Amniotic stem cell (primary cell): Measurements from ENCODE around the gene POLR2E.

Experiments used
- DNase-seq: peaks from one replicate; lab custom pipeline; 2025; lab: John Stamatoyannopoulos, UW

Gene POLR2E

GRCh38 chr19:1047696-1048147 is 47.5 kb downstream of the POLR2E start:
- no peak for DNase-seq

DNA sequence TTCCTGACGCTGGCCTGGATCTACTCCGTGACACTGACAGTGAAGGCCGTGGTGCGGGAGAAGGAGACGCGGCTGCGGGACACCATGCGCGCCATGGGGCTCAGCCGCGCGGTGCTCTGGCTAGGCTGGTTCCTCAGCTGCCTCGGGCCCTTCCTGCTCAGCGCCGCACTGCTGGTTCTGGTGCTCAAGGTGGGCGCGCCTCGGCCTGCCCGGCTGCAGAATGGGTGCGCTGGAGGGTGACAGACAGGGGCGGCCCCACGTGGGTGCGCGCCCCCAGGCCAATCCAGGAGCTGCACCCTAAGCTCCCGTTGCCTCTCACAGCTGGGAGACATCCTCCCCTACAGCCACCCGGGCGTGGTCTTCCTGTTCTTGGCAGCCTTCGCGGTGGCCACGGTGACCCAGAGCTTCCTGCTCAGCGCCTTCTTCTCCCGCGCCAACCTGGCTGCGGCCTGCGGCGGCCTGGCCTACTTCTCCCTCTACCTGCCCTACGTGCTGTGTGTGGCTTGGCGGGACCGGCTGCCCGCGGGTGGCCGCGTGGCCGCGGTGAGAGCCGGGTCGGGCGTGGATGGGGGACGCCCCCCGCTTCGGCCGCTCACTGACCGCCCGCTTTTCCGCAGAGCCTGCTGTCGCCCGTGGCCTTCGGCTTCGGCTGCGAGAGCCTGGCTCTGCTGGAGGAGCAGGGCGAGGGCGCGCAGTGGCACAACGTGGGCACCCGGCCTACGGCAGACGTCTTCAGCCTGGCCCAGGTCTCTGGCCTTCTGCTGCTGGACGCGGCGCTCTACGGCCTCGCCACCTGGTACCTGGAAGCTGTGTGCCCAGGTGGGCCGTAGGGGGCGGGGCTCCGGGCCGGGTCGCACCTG is 48.1 kb downstream of the POLR2E start:
- no peak for DNase-seq

DNA sequence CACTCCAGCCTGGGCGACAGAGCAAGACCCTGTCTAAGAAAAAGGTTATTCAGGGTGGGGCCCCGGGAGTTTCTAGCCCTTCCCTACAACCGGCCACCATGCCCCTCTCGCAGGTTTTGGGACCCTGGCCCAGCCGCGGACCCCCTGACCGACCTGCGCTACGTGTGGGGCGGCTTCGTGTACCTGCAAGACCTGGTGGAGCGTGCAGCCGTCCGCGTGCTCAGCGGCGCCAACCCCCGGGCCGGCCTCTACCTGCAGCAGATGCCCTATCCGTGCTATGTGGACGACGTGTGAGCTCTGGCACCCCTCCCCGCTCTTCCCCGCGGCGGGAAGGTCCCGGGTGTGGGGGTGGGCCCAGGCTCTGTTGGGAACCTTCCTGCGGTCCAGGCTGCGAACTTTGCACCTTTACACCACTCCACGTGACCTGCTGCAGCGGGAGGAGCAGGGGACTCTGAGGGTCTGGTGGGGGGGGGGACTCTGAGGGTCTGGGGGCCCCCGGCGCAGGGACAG is 49.0 kb downstream of the POLR2E start:
- no peak for DNase-seq

DNA sequence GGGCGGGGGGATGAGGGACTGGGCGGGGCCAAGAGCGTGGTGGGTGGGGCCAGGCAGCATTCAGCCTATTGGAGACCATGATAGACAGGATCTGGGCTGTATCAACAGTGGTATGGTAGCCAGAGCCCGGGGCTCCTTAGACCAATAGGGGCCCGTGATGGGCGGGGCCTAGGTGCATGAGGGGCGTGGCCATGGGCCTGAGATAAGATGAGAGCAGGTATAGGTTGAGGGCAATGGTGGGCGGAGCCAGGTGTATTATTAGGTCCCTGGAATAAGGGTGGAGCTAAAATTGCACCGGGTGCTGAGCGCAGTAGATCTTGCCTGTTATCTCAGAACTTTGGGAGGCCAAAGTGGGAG is 50.0 kb downstream of the POLR2E start:
- DNase-seq: no peak

GRCh38 chr19:1042689-1043511 is 52.3 kb downstream of the POLR2E start:
- DNase-seq: no peak

- DNase-seq: no peak
Observed at GRCh38 chr19:1041835-1042685, 53.1 kb downstream of the POLR2E start.

DNA sequence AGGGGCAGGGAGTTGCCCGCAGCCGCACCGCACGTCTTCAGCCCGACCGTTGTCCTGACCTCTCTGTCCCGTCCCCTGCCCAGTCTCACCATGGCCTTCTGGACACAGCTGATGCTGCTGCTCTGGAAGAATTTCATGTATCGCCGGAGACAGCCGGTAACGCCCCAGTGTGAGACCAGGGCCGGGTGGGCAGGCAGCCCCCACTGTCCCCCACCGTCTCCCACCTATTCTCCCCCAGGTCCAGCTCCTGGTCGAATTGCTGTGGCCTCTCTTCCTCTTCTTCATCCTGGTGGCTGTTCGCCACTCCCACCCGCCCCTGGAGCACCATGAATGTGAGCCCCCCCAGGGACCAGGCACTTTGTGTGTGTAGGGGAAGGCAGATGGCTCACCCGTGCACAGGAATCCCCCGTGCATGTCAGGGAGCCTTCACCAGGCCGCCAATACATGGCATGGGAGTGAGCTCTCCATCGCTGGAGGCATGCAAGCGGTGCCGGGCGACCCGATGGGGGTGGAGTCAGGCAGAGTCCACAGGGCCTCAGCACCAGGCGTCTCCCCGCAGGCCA is 53.8 kb downstream of the POLR2E start:
- no peak for DNase-seq

DNA sequence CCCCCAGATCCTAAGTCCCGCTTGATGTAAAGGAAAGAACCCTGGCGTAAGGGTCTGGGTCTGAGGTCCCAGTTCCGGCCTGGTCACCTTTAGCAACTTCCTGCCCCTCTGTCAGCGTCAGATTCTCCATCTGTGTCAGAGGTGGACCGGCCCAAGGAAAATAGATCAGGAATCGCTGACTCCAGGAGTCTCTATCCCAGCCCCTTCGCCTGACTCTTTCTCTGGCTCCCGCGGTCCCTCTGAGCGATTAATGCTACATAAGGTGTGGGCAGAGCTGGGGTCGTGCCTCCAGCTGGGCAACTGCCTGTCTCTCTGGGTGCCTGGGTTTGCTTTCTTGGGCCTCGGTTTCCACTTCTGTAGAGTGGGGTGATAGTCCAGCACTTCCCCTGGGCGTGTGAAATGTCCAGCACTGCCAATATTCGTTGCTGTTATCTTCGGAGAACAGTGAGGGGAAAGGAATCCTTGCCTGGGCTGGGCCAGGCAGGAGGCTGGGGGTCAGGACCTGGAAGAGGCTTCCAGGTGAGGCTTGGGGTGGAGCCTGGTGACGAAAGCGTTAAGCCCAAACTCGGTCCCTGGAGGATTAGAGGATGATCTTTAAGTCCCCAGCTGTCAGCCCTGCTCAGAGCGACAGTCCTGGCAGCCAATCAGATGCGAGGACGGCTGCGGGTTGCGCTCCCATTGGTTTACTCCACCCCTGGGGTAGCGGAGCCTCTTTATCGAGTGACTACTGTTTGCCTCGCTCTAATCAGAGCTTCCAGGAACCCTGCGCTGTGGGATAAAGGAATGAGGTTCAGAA is 54.5 kb downstream of the POLR2E start:
- DNase-seq: peak; percentile 69

- peak; percentile 93 for DNase-seq
Observed at GRCh38 chr19:1039646-1040475, 55.3 kb downstream of the POLR2E start, which contains the start of gene ABCA7. Gene ABCA7, plus strand, starts transcription at chr19:1040107. Its CDS starts 1,255 bp downstream, at chr19:1041362.

DNA sequence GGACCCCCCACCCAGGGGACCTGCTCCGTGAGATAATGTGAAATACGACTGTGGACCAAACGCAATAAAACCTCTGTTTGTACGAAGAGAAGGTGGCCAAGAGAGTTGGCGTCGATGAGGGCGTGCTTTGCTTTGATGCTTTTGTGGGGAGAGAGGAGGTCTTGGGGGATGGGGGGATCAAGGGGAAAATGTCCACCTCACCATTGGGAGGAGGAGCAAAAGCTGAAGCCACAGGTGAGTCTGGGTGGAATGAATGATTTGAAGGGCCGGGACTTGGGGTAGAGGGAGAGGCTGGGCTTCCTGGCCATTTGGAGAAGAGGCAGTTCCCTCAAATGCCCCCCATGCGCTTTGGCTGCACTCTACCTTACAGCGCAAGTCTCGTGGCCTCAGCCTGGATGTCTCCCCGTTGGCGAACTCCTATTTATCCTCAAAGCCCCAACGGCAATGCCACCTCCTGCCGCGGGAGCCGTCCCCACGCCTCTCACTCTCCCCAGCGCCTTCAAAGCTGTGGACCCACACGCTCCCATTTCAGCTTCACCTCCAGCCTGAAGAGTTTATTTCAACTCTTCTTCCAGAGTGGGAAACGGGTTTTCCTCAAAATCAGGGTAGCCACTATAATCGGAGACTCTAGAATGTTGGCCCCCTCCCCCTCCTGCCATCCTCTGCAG is 56.1 kb downstream of the POLR2E start:
- DNase-seq: no peak

DNA sequence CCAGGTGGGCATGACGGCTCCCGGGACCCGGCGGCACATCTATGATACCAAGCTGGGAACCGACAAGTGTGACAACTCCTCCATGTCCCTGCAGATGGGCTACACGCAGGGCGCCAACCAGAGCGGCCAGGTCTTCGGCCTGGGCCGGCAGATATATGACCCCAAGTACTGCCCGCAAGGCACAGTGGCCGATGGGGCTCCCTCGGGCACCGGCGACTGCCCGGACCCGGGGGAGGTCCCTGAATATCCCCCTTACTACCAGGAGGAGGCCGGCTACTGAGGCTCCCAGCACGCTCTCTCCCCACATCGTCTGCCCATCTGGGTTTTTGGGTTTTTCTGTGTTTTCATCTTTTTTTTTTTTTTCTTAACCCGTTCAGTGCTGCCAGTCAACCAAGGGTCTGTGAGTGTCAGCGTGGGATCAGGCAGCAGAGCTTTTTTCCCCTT is 57.5 kb downstream of the POLR2E start:
- no peak for DNase-seq
